Measurements from ENCODE around the gene FAM50A. TPM values are rescaled to one million over a fixed set of nuclear protein-coding genes. Genes with fewer than 3 reads are reported as not detected.

The FAM50A gene
- total RNA-seq, 1 experiment from 2014 or later, result 82.1 TPM

GRCh38 chrX:154445776-154446175 lies 1.8 kb downstream of the FAM50A start:
- DNase-seq, result no peak
- no peaks in the 10 kb centered on the region for H3K9me2 ChIP-seq (ENCODE audit: insufficient read depth)
- no peaks in the 10 kb centered on the region for H3K27me3 ChIP-seq (ENCODE audit: insufficient read depth, low read depth)
- ChIA-PET POLR2A (ENCODE audit: unreplicated experiment) (no interaction called here), CTCF (no interaction called here)
- H3K36me3 ChIP-seq (ENCODE audit: low read depth), result no peaks in the 10 kb centered on the region
- H3K27ac ChIP-seq, result no peak overlapping the region
- intact Hi-C loops (cut with micrococcal nuclease; ENCODE audit: unreplicated experiment), result no loop called here
- H3K9me3 ChIP-seq (ENCODE audit: insufficient read depth, low read depth), result no peaks in the 10 kb centered on the region
- no peaks in the 10 kb centered on the region for H3K4me1 ChIP-seq (replicated peaks; ENCODE audit: insufficient read depth)
- no peak overlapping the region for H3K4me3 ChIP-seq
- H2AFZ ChIP-seq, result no peak overlapping the region
- peaks cover 13% of the 10 kb centered on the region; the same call in 1 of the 2 replicates for H3F3A ChIP-seq (ENCODE audit: insufficient read depth, low read depth)
- no peak for TF ChIP-seq CTCF (conservative IDR thresholded peaks at IDR 0.05)
- TF ChIP-seq EZH2 (IDR thresholded peaks at IDR 0.05; ENCODE audit: low read depth), result no peak
- BruUV-seq (replicated peaks), result TSS peak; percentile 5
- no peaks in the 10 kb centered on the region for H4K20me1 ChIP-seq (ENCODE audit: insufficient read depth)
- H3K4me2 ChIP-seq, result no peak overlapping the region
- peaks cover 10% of the 10 kb centered on the region for H3K79me2 ChIP-seq (ENCODE audit: low read depth)

- no peaks in the 10 kb centered on the region for H3K9me3 ChIP-seq (ENCODE audit: insufficient read depth, low read depth)
- H3K4me3 ChIP-seq, result no peak overlapping the region
- POLR2A ChIA-PET (ENCODE audit: unreplicated experiment), result no interaction called here
- no peak overlapping the region for H2AFZ ChIP-seq
- no peaks in the 10 kb centered on the region for H3K36me3 ChIP-seq (ENCODE audit: low read depth)
- no peak overlapping the region for H3K4me2 ChIP-seq
- H3K27ac ChIP-seq, result no peak overlapping the region
- H3K9me2 ChIP-seq (ENCODE audit: insufficient read depth), result no peaks in the 10 kb centered on the region
- H3K4me1 ChIP-seq (replicated peaks; ENCODE audit: insufficient read depth), result no peaks in the 10 kb centered on the region
- no TSS peak for BruUV-seq (replicated peaks)
- CTCF ChIA-PET, result no interaction called here
- TF ChIP-seq EZH2 (IDR thresholded peaks at IDR 0.05; ENCODE audit: low read depth) (no peak), CTCF (conservative IDR thresholded peaks at IDR 0.05) (no peak)
- DNase-seq, result no peak
- H3K79me2 ChIP-seq (ENCODE audit: low read depth), result peaks cover 10% of the 10 kb centered on the region
- H3F3A ChIP-seq (ENCODE audit: insufficient read depth, low read depth), result peaks cover 13% of the 10 kb centered on the region; the same call in 1 of the 2 replicates
- no peaks in the 10 kb centered on the region for H3K27me3 ChIP-seq (ENCODE audit: insufficient read depth, low read depth)
- no peaks in the 10 kb centered on the region for H4K20me1 ChIP-seq (ENCODE audit: insufficient read depth)
- intact Hi-C loops (cut with micrococcal nuclease; ENCODE audit: unreplicated experiment), result no loop called here
These were observed 2.5 kb downstream of the FAM50A start for GRCh38 chrX:154446430-154446829.

GRCh38 chrX:154448484-154448883 lies 4.5 kb downstream of the FAM50A start:
- Histone ChIP-seq H3K9me3 (ENCODE audit: insufficient read depth, low read depth) (no peaks in the 10 kb centered on the region), H3K27ac (no peak overlapping the region), H3K4me1 (replicated peaks; ENCODE audit: insufficient read depth) (no peaks in the 10 kb centered on the region), H3K4me2 (no peak overlapping the region), H3K36me3 (ENCODE audit: low read depth) (no peaks in the 10 kb centered on the region), H3K27me3 (ENCODE audit: insufficient read depth, low read depth) (no peaks in the 10 kb centered on the region), H4K20me1 (ENCODE audit: insufficient read depth) (no peaks in the 10 kb centered on the region), H3K4me3 (no peak overlapping the region), H3K9me2 (ENCODE audit: insufficient read depth) (no peaks in the 10 kb centered on the region), H2AFZ (no peak overlapping the region), H3F3A (ENCODE audit: insufficient read depth, low read depth) (peaks cover 3% of the 10 kb centered on the region; the same call in 1 of the 2 replicates), H3K79me2 (ENCODE audit: low read depth) (peaks cover 10% of the 10 kb centered on the region)
- no TSS peak for BruUV-seq (replicated peaks)
- TF ChIP-seq CTCF (conservative IDR thresholded peaks at IDR 0.05), result no peak
- no peak for TF ChIP-seq EZH2 (IDR thresholded peaks at IDR 0.05; ENCODE audit: low read depth)
- DNase-seq, result no peak
- ChIA-PET CTCF (no interaction called here), POLR2A (ENCODE audit: unreplicated experiment) (no interaction called here)
- intact Hi-C loops (cut with micrococcal nuclease; ENCODE audit: unreplicated experiment), result no loop called here
